T-helper 22 cell (primary cell): ENCODE data around the gene CLDN25.
A peak's percentile ranks its signal among the peaks of the same experiment; 100 is the strongest.
"Not testable (repeated sequence)": the region's sequence is repeated elsewhere in the genome, so short reads cannot be mapped to it uniquely, and the experiment has no call there.

Experiments used
- DNase-seq: peaks from one replicate; pipeline ENCODE4 v3.0.0-alpha.2; 2020; ENCODE audit warnings: low read depth

CLDN25 gene

DNA sequence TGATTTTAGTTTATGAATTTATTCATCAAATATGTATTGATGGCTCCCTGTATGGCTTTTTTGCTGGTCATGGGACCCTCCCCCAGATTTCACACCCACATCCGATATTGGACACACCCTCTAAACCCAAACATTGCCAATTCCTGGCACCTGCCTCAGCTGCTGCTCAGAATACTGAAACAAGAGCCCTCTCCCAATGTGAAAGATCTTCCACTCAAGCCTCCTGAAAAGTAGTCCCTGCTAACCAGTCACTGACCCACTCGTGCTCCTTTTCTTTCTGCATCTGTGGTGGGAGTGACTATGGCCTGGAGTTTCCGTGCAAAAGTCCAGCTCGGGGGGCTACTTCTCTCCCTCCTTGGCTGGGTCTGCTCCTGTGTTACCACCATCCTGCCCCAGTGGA, at the start of gene CLDN25:
TSS of gene CLDN25 (plus strand) at position 301 of the 400 bp plus-strand sequence. CDS start at position 301, 0 bp downstream.
- DNase-seq = no peak

DNA sequence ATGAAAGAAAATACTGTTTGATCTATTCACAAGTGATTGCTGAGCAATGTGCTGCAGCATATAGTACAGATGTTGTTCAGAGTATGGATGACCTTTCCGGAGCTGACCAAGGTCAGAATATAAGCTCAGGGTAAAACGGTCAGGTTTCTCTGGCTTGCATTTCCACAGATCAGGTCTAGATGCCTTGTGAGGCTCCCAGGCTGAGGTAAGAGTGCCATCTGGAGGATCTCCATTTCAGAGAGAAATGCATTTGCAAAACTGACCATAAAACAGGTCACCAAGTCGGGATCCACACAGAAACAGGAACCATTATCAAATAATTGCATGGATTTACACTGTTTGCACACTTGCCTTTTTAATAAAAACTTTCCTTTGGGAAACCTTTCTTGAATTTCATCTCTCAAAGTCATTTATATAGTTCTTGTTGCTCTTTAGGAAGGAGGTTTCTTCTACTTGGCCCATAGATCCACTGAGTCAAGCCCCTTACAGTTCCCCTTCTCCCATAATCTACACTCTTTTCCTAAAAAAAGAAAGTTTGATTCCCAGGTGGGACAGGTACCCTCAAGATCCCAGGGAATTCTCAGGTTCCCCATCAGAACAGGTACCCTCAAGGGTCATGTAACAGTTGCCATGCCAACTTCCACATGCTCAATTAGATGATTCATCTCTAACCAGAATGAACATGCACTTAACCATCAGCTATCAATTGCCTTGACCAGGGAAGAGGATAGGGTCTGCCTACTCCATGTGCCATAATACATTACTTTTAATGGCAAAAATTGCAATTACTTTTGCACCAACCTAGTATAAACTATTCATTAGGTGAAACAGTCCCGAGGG, 48.5 kb upstream of the CLDN25 start:
- DNase-seq = no peak

DNA sequence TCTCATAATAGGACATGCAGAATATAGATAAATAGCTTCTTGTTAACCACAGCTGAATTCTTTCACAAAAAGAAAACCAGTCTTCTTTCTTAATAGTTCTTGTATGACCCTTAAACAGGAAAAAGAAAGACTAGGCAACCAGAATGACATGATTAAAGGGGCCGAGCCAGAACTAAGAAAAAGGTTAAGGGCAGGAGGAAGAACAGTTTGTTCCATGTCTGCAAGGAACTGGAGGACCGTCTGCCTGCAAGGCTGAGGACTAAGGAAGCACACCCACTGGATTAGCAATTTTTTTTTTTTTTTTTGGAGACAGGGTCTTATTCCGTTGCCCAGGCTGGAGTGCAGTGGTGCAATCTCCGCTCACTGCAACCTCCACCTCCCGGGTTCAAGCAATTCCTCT, 47.5 kb upstream of the CLDN25 start:
- DNase-seq = no peak

DNA sequence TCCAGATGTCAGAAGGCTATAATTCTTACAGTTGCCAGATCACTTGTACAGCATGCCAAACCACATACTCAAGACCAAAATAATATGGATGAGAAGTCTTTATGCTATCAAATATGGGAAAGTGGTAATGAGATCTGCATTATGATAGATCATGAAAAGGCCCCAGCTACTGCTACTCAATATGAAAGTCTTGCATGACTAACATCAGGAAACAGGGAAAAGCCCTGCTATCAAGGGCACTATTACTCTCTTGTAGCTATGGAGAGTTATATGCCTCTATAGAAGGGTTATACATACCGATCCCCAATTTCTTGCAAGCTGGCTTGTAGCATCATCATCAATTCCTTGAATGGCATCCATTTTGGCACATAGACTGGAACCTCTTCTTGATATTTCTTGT, 43.3 kb upstream of the CLDN25 start:
- DNase-seq = no peak

DNA sequence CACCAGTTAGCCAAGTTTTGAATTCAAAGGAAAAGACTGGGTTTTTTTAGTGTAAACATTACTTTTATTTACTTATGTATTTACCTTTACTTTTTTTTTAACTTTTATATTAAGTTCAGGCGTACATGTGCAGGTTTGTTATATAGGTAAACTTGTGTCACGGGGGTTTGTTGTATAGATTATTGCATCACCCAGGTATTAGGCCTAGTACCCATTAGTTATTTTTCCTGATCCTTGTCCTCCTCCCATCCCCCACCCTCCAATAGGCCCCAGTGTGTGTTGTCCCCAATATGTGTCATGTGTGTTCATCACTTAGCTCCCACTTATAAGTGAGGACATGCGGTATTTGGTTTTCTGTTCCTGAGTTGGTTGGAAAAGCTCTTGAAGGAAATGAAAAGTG, 26.7 kb upstream of the CLDN25 start:
- DNase-seq = no peak

DNA sequence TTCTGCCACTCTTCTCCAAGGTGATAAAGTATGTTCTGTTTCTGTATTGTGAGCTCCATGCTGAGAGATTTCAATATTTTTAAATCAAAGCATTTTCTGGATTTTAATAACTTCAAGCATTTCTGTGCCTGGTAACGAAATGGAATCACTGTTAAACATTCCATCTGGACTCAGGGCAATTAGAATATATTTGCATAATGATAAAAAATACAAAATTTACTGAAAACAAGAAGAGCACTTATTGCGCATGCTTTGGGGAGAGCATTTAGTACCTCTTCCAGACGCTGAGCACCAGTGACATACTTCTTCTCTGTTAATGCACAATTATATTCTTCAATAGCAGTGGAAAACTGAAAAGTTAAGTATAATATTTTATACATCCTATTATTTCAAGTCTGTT, 19.4 kb upstream of the CLDN25 start:
- DNase-seq = no peak

DNA sequence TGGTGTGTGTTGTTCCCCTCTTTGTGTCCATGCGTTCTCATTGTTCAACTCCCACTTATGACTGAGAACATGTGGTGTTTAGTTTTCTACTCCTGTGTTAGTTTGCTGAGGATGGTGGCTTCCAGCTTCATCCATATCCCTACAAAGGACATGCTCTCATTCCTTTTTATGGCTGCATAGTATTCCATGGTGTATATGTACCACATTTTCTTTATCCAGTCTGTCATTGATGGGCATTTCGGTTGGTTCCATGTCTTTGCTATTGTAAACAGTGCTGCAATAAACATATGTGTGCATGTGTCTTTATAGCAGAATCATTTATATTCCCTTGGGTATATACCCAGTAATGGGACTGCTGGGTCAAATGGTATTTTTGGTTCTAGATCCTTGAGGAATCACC, 16.6 kb upstream of the CLDN25 start:
- not testable (repeated sequence) for DNase-seq

DNA sequence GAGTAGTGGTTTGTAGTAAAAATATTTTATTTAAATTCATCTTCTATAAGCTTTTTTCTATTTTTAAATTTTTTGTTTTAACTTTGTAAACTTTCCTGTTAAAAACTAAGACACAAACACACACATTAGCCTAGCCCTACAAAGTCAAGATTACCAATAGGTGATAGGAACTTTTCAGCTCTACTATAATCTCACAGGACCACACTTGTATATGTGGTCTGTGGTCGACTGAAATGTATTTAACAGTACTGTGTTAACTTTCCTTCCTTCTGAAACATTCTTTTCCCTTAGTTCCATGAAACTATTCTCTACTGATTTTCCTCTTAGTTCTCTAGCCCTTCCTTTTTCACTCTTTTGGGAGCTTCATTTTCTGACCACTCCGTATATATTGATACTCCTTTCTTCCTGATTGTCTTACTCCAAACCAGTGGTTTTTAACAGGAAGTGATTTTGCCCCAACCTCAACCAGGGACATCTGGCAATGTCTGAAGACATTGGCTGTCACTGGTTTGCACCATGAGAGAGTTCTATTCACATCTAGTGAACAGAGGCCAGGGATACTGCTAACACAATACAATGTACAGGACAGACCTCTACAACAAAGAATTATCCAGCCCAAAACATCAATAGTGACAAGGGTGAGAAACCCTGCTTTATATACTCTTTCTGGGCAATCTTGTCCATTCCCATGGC, 14.9 kb upstream of the CLDN25 start:
- no peak for DNase-seq

DNA sequence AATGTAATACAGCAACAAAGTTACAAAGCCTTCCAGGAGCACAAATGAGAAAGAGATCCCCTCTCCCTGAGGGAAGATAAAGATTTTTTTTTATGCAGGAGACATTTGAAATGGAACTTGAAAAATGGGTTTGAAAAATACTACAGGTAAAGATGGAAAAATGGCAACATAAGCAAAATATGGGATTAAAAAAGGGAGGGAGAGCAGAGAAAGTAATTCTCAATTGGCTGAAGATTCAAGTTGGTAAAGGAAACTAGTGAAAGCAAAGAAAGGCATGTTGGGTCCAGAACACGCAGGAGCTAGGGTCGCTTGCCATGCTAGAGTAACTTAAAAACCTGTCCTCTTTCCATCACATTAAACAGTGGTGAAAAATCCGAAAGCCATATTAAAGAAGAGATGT, 7.6 kb upstream of the CLDN25 start:
- DNase-seq = no peak

DNA sequence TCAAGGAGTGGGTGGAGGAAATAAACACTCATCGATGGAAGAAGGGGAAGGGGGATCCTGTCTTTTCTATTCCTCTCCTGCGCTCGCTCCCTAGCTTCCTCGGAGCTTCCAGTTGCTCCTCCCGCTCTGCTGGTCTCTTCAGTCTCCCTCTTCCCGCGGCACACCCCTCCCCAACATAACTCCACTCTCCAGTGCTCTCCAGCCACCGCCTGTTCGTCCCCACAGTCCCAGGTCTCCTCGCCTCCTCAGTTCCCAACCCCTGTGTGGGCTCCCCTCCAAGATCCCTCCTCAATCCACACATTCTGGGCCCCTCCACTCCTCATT, 6.5 kb upstream of the CLDN25 start:
- no peak for DNase-seq

DNA sequence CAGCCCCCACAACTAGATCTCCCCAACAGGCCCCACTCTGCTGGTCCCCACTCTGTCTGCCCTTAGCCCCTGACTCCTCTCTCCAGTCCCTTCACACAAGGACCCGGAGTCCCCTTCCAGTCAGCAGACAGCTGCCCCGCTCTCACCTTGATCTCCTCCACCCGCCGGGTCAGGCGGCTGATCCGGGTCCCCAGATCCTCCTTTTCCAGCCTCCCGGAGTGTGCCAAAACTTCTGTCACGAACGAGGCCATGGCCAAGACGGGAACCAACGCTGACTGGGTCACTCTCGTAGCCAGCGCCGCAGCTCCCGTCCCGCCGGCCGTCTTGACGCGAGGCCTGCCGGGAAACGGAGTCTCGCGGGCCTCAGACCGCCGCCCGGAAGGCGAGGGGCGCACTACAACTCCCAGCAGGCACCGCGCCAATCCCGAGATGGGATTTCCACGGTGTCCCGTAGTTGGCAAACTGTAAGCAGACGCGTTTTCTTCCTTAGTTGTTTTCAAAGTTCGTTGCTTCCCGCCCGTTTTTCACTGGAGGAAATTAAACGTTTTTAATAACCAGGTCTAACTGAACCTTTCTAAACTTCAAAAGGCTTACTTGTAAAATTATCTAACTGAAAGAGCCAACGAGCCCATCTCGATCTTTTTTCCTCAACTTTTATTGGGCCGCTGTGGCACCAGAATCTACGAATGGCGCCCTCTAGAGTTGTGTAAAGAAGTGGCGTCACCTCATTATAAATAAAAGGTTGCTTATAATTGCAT, 6.0 kb upstream of the CLDN25 start, which contains the start of gene ZW10:
TSS of gene ZW10 (minus strand) at position 277 of the 758 bp plus-strand sequence. CDS start at position 251, 26 bp downstream.
- DNase-seq = peak; percentile 87

DNA sequence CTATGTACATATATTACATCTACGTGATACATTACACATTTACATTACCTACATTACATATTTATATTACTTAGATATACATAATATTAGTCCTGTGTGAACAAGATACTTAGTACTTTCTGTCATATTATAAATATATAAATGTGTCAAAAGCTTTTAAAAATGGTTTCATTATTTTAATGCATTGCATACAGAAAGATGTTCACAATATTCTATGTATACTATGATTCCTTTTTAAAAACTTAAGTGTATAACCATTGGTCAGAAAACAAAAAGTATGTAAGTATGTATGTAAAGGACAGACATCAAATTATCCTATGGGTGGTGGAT, 5.5 kb upstream of the CLDN25 start:
- no peak for DNase-seq

DNA sequence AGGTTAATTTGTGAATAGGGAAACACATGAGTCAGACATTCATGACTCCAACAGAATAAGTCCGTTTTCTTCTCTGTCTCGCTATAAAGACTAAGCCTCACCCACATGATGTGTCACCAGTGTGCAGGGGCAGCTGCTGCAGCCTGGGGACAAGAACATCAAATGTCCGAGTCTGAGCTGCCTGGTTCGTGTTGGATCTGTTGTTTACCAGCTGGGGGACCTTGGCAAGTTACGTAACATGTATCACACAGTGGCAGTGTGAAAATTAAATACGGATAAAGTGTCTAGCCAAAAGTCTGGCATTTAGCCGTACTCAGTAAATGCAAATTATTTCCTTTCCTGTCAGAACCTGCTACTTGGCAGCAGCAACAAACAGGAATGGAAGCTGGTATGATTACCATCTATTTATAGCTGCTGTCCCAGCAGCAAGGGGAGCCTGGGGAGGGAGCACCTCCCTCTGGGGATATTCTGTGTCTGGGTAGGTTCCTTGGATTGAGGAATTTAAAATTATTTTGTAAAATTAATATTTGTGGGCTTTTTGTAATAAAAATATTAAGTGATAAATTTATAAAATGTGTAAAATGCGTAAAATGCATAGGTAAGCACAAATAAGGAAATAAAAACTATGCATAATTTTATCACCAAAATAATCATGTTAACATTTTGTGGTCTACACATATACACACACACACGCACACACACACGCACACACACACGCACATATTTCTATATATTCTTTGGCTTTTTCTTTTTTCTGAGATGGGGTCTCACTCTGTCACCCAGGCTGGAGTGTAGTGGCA, 1.3 kb upstream of the CLDN25 start:
- DNase-seq = no peak

DNA sequence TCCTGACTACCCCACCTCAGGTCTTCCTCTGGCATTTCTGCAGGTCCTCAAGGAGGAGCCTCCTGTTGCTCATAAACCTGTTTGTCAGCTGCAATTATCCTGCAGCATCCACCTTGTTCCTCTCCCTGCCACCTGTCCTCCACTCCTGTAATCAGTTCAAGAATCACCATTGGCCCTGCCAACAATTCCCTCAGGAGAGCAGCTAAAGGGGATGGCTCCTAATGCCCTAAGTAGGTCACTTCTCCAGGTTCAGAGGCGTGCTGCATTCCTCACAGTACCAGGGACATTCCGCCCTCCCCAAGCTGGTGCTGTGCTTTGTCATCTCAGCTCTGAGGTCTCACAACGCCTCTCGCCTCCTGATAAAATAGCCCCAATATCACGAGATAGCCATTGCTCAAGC, 2.1 kb downstream of the CLDN25 start:
- no peak for DNase-seq

DNA sequence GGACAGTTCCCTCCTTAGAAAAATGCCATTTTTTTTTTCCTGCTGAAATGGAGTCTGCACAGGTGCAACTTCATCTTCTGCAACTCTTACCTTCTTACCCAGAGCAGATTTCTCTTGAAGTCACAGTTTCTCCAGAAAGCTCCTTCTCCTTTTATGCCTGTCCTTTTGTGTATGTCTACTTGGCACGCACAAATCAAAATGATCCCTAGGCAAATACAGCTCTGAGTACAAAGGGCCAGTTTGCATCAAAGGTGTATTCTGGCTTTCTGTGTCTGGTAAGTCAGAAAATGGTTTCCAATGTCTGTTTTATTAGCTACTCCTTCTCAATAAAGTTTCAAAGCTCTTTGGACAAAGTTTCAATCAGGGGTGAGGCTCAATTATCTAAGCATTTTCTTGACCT, 2.5 kb downstream of the CLDN25 start:
- DNase-seq = no peak

DNA sequence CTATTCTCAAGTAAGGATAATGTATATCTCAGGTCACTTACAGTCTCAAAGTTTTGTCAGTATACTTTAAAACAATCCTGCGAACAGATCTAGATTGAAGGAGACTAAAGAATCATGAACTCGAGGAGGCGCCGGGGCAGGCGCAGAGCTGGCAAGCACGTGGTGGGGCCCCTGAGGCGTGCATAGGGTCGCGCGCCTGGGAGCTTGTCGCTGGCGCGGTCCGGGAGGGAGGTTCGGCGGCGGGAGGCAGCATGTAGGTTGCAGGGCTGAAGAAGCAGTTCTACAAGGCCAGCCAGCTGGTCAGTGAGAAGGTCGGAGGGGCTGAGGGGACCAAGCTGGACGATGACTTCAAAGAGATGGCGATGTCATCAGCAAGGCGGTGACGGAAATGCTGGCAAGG, 9.4 kb downstream of the CLDN25 start:
- DNase-seq = not testable (repeated sequence)

DNA sequence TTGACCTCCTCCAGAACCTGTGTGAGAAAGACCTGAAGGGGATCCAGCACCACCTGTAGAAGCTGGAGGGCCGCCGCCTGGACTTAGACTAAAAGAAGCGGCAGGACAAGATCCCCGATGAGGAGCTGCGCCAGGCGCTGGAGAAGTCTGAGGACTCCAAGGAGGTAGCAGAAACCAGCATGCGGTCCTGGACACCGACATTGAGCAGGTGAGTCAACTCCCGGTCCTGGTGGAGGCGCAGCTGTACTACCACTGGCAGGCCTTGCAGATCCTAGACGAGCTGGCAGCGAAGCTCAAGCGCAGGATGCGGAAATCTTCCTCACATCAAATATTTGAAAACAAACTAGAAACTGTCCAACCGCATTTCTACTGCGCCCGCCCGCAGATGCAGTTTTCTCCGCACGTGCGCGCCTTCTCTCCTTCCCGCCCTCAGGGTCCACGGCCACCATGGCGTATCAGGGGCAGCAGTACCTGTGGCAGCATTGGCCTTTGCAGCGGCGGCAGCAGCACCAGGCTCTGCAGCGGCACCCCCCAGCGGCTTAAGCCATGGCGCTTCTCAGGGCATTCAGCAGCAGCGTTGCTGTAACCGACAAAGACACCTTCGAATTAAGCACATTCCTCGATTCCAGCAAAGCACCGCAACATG, 10.2 kb downstream of the CLDN25 start:
- no peak for DNase-seq

DNA sequence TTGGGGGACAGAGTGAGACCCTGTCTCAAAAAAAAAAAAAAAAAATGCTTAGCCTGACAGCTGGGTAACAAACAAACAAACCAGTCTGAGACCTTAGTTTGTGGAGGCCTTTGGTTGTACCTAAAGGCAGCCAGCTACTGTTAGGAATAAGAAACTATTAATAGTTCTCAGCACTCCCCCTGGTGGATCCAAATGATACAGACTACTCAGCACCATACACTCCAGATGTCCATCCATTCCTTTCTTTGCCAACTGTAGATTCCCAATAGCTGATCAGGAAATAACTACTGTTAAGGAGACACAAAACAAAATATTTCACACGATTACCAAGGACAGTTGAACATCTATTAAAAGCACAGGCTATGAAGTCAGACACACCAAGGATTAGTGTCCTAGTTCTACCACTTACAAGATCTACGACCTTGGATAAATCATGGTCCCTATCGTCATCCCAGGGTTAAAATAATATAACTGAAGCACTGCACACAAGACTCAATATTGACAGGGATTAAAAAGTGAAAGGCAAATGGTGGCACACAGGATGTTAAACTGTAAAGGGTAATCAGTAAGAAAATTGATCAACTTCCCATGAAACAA, 17.2 kb downstream of the CLDN25 start:
- DNase-seq = no peak

DNA sequence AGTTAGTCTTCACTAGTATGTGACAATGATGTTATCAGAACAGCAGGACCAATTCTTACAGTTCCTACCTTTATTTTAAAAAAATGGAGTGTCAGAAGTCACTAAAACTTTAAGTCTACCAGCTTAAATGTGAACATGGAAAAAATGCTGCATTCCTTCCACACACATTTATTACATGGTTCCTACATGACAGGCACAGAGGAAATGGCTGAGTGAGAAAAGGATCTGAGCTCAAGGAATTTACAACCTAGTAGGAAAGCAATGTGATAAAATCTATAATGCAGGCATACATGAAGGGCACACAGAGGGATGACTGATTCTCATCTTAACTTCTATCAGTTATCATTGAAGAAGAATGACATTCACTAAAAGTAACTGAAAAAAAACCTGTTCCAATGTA, 23.0 kb downstream of the CLDN25 start:
- DNase-seq = no peak

DNA sequence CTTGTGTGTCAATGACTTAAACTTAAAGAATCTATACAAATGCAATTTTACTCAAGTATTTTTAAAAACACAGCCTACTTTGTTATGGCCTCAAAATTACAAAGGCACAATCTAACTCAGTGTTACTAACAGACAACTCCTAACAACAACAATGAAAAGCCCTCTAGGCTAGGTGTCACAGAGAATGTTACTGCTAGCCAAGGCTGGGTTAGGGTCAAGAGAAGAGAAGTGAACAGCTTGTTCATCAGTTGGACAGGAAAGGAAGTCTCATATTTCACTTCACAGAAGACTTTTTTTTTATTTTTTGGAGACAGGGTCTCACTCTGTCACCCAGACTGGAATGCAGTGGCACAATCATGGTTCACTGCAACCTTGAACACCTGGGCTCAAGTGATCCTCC, 26.0 kb downstream of the CLDN25 start:
- DNase-seq = no peak

DNA sequence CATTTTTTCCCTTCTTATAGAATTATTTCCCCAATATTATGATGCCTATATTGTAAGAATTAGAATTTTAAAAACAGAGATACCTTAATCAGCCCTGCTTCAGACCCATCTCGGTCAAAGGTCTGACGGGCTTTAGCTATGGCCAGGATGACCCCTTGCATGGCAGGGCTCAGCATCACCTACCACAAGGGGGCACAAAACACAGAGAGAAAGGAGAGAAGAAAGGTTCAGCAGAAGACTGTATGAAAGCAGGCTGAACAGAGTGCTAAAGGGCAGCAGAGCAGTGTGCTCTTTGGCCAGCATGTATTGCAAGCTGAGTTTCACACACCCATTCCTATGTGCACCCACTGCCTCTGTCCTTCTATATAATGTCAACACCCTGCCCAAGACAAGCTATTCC, 26.8 kb downstream of the CLDN25 start:
- no peak for DNase-seq
